ENCODE measurements around the gene FIGLA. TPM values are rescaled to one million over a fixed set of nuclear protein-coding genes. Genes with fewer than 3 reads are reported as not detected.

Gene FIGLA
- total RNA-seq, 1 experiment from 2014 or later = not detected

GRCh38 chr2:70735071-70735470 lies 55.4 kb downstream of the FIGLA start:
- DNase-seq = no peak
- TF ChIP-seq CTCF (IDR thresholded peaks at IDR 0.05; ENCODE audit: unreplicated experiment) = no peak
- Mint-ChIP-seq H3K4me1 (ENCODE audit: low read depth, unreplicated experiment) (no peaks in the 10 kb centered on the region), H3K9me3 (ENCODE audit: low read depth, unreplicated experiment) (no peaks in the 10 kb centered on the region), H3K36me3 (ENCODE audit: insufficient read depth, unreplicated experiment) (no peaks in the 10 kb centered on the region), H3K4me3 (ENCODE audit: low read depth, unreplicated experiment) (no peak overlapping the region), H3K27me3 (ENCODE audit: unreplicated experiment) (peaks cover 100% of the 10 kb centered on the region), H3K27ac (ENCODE audit: unreplicated experiment) (no peak overlapping the region)
- intact Hi-C loops (cut with micrococcal nuclease; ENCODE audit: unreplicated experiment) = no loop called here
- CTCF ChIA-PET = no interaction called here
- no TSS peak for BruUV-seq (replicated peaks)

GRCh38 chr2:70733646-70734180 lies 56.7 kb downstream of the FIGLA start:
- peaks cover 100% of the 10 kb centered on the region for H3K27me3 Mint-ChIP-seq (ENCODE audit: unreplicated experiment)
- H3K4me1 Mint-ChIP-seq (ENCODE audit: low read depth, unreplicated experiment) = no peaks in the 10 kb centered on the region
- no peak for DNase-seq
- H3K27ac Mint-ChIP-seq (ENCODE audit: unreplicated experiment) = no peak overlapping the region
- CTCF ChIA-PET = no interaction called here
- BruUV-seq (replicated peaks) = no TSS peak
- no peaks in the 10 kb centered on the region for H3K9me3 Mint-ChIP-seq (ENCODE audit: low read depth, unreplicated experiment)
- no peaks in the 10 kb centered on the region for H3K36me3 Mint-ChIP-seq (ENCODE audit: insufficient read depth, unreplicated experiment)
- no peak for TF ChIP-seq CTCF (IDR thresholded peaks at IDR 0.05; ENCODE audit: unreplicated experiment)
- intact Hi-C loops (cut with micrococcal nuclease; ENCODE audit: unreplicated experiment) = no loop called here
- H3K4me3 Mint-ChIP-seq (ENCODE audit: low read depth, unreplicated experiment) = no peak overlapping the region

- CTCF ChIA-PET = no interaction called here
- TF ChIP-seq CTCF (IDR thresholded peaks at IDR 0.05; ENCODE audit: unreplicated experiment) = no peak
- H3K4me3 Mint-ChIP-seq (ENCODE audit: low read depth, unreplicated experiment) = no peak overlapping the region
- DNase-seq = no peak
- no peak overlapping the region for H3K27ac Mint-ChIP-seq (ENCODE audit: unreplicated experiment)
- no peaks in the 10 kb centered on the region for H3K36me3 Mint-ChIP-seq (ENCODE audit: insufficient read depth, unreplicated experiment)
- no peaks in the 10 kb centered on the region for H3K9me3 Mint-ChIP-seq (ENCODE audit: low read depth, unreplicated experiment)
- H3K27me3 Mint-ChIP-seq (ENCODE audit: unreplicated experiment) = peaks cover 100% of the 10 kb centered on the region
- no peaks in the 10 kb centered on the region for H3K4me1 Mint-ChIP-seq (ENCODE audit: low read depth, unreplicated experiment)
- intact Hi-C loops (cut with micrococcal nuclease; ENCODE audit: unreplicated experiment) = no loop called here
- no TSS peak for BruUV-seq (replicated peaks)
Observed at GRCh38 chr2:70732766-70733645, 57.4 kb downstream of the FIGLA start.

GRCh38 chr2:70730730-70731129 lies 59.7 kb downstream of the FIGLA start:
- Mint-ChIP-seq H3K27me3 (ENCODE audit: unreplicated experiment) (peaks cover 93% of the 10 kb centered on the region), H3K4me3 (ENCODE audit: low read depth, unreplicated experiment) (no peak overlapping the region), H3K9me3 (ENCODE audit: low read depth, unreplicated experiment) (no peaks in the 10 kb centered on the region), H3K4me1 (ENCODE audit: low read depth, unreplicated experiment) (no peaks in the 10 kb centered on the region), H3K36me3 (ENCODE audit: insufficient read depth, unreplicated experiment) (no peaks in the 10 kb centered on the region), H3K27ac (ENCODE audit: unreplicated experiment) (no peak overlapping the region)
- CTCF ChIA-PET = no interaction called here
- no peak for TF ChIP-seq CTCF (IDR thresholded peaks at IDR 0.05; ENCODE audit: unreplicated experiment)
- DNase-seq = no peak
- BruUV-seq (replicated peaks) = no TSS peak
- intact Hi-C loops (cut with micrococcal nuclease; ENCODE audit: unreplicated experiment) = no loop called here

Data from Calu3 (cell line).